ENCODE measurements around the gene CBLL1.

CBLL1 gene

DNA sequence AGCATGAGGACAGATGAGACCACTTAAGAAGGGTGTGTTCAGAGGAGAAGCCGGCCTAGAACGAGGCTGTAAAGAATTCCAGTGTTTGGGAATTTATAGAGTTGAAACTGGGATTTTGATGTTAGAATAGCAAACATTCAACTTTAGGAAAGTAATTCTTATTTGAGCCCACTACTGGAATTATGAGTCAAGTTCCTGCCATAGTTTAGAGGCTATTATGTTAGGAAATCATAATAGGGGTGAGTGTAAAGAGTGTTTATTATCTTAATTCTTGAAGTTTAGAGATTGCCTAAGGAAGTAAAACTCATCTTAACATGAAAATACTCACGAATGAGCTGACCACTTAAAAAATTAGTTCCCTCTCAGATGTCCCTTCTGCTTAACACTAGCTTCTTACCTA, 2.1 kb downstream of the CBLL1 start:
- no peak for DNase-seq

- DNase-seq, result no peak
Measured at GRCh38 chr7:107751113-107751512, 7.2 kb downstream of the CBLL1 start.

DNA sequence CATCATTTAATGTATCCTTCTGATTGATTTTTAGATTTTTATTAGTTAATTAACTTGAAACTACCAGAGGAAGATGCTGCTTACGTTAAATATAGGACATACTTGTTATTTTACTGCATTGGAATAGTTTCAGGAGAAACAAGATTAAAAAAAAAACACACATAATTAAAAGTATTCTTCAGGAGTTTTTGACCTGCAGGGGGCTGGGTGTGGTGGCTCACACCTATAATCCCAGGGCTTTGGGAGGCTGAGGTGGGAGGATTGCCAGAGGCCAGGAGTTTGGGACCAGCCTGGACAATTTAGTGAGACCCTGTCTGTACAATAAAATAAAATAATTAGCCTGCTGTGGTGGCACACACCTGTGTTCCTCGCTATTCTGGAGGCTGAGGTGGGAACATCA, 10.7 kb downstream of the CBLL1 start:
- DNase-seq, result no peak

DNA sequence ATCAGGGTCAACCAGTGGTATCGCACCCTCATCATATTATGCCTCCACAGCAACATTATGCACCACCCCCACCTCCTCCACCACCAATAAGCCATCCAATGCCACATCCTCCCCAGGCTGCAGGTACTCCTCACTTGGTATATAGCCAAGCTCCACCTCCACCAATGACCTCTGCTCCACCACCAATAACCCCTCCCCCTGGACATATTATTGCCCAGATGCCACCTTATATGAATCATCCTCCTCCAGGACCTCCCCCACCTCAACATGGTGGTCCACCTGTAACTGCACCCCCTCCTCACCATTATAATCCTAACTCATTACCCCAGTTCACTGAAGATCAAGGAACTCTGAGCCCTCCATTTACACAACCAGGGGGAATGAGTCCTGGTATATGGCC, 14.7 kb downstream of the CBLL1 start:
- no peak for DNase-seq

GRCh38 chr7:107767391-107767790, 23.4 kb downstream of the CBLL1 start:
- DNase-seq, result no peak

- DNase-seq, result peak; percentile 41 to 87
Measured at GRCh38 chr7:107768263-107768662, 24.3 kb downstream of the CBLL1 start.

GRCh38 chr7:107773027-107773426, 29.1 kb downstream of the CBLL1 start:
- no peak for DNase-seq

DNA sequence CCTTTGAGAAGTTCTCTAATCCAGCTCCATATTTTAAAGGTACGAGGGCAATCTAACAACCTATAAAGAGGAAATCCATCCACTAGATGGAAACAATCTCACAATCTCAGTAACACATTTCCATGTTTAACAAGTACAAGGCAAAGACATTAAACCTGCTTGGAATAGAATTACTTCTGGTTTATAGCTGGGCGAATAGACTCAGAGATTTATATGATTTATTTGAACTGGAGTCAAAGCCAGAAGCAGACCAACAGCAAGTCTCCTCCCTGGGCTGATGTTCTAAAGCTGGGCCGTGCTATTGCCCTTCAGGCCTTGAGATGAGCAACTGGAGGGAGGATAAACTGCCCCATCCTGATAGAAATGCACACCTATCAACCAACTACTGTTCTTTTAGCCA, 33.8 kb downstream of the CBLL1 start:
- no peak for DNase-seq

DNA sequence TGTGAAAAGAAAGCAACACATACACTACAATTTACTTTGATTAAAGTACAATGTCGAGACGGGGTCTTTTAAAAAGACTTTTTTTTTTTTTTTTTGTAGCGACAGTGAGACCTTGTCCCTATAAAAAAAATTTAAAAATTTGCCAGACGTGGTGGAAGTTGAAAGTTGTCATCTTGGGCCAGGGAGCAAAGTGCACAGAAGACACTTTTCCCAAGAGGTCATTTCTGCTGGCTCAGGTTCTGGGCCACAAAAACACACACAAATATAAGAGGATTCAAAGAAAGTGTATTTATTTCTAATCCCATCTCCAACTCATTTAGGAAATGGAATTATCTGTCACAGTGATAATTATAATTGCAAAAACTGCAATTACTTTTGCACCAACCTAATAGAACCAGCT, 34.3 kb downstream of the CBLL1 start:
- DNase-seq, result no peak

DNA sequence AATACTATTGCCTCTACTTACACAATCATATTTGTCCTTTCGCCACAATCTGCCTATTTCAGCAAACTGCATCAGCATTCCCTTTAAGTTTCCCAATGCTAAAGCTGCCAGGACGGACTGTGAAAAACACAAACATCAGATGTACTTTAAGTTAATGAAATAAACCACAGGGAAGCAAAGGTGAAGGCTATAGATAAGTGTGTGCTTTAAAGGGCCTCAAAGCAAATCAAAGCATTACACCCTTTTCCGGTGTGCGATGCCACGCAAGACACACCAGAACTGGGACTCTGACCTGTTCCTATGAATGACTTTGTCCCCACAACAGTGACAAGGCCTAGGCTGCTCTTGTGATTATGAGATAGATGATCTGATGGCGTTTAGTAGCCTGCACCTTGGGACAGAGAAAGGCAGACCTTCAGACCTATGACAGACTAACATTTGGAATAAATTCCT, 35.7 kb downstream of the CBLL1 start:
- DNase-seq, result no peak

DNA sequence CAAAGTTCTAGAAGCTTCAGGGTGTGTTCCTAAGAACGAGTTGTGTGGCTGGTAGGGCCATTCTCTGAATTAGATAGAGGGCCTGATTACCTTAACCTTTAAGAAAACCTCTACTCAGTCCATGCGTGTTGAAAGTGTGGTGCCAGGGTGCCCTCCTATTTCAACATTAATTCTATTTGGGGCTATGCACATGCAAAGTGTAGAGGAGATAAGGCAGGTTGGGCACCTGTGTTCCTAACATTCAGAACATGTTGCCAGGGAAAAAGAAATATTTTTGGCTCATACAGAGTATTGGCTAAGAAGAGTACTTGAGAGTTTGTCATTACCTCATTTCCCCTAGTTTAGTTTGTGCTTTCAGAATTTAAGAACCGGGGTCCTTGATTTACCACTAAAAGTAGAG, 38.4 kb downstream of the CBLL1 start:
- DNase-seq, result no peak

- no peak for DNase-seq
Measured at GRCh38 chr7:107783648-107784047, 39.7 kb downstream of the CBLL1 start.

- no peak for DNase-seq
Measured at GRCh38 chr7:107785170-107785569, 41.2 kb downstream of the CBLL1 start.

DNA sequence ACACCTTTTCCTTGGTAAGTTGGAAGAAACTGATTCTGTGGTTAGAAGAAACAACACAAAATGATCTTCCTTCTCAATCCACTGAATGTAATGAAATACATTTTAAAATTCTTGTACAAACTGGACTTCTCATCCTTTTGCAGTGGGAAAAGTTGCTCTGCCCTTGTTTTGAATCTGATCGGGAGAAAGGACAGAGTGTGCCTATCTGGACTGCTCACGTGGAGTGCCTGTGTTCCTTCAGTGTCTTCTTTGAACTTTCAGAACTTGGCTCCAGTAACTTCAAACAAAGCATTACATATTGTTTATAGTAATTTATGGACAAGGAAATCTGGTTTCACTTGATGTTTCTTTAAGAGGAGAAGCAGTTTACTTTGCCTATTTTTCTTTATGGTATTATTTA, 42.0 kb downstream of the CBLL1 start:
- DNase-seq, result no peak

GRCh38 chr7:107788216-107788615, 44.3 kb downstream of the CBLL1 start:
- no peak for DNase-seq

- no peak for DNase-seq
Measured at GRCh38 chr7:107788662-107789061, 44.7 kb downstream of the CBLL1 start.

DNA sequence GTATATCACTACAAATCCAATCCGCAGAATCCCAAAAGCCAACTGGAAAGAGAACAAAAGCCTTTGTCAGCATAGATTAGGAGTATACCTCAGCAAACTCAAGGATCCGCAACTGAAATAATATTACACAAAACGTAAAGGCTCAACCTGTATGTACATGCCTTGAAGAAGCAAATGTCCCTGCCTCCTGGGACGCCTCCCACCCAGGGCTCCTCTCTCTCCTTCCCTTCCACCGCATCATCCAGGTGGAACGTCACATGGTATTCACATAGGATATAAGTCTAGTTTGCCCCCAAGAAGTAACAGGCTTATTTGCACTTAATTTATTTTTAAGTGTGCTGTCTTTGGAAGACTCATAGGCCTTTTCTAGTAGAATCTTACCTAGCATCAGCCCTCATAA, 45.7 kb downstream of the CBLL1 start:
- no peak for DNase-seq

- no peak for DNase-seq
Measured at GRCh38 chr7:107792364-107792763, 48.4 kb downstream of the CBLL1 start.

DNA sequence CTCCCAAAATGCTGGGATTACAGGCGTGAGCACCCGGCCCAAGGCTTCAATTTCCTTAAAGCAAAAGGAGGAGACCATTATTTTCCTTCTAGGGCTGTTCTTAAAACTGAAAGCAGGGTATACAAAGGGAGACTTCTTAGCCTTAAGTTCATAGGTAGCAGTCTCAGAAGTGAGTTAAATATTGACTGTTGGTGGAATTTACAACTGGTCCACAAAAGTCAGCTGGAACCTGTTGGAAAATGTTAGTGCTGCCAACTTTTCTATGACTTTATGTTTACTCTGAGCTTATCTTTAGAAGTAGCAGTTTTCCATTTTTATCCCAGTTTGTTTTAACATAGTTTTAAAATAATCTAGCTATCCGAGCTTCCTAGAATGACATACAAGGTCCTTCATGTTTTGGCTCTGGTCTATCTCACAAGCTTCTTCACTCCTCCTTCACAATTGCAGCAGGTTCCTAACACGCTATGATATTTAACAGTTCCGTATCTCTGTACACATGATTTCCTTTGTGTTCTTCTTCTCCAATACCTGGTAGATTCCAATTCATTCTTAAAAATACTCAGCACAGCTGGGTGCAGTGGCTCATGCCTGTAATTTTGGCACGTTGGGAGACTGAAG, 55.8 kb downstream of the CBLL1 start:
- DNase-seq, result no peak

- DNase-seq, result peak in 1 of 2 experiments; percentile 47
Measured at GRCh38 chr7:107803009-107803610, 59.2 kb downstream of the CBLL1 start, which contains the start of gene SLC26A3. Gene SLC26A3 (minus strand): TSS chr7:107803223. CDS start chr7:107794509, 8,714 bp downstream.

DNA sequence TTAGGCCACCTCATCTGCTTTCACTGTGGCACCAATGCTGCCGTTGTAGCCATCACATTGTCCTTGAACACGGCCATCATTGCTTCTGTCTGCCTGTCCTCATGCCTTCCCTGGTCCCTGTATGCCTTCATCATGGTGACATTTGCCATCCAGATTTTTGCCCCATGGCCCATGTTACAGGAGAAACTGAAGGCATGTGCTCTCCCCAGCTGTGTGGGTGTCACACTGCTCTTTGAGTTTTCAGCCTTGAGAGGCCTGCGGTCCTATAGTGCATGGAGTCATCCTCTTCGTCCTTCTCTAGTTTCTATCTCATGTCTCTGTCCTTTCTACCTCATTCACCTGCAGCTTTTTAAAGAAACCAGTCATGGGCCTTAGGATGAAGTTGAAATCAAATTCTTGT, 65.2 kb downstream of the CBLL1 start:
- DNase-seq, result no peak

DNA sequence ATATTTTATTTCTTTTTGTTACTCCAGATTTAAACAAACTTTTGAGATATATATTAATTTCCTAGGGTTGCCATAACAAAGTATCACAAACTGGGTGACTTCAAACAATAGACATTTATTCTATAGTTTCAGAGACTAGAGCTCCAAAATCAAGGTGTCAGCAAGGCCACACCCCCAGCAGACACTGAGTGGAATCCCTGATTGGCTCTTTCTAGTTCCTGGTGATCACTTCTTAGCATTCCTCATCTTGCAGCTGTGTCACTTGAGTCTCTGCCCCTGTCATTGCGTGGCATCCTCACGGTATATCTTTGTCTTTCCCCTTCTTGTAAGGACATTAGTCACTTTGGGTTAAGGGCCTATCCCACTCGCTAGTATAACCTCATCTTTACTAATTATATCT, 66.7 kb downstream of the CBLL1 start:
- no peak for DNase-seq

Data from NCI-H524 (cell line).